Astrocyte of the cerebellum (primary cell): ENCODE measurements around the gene PLAAT1.
A peak's percentile ranks its signal among the peaks of the same experiment; 100 is the strongest.

Experiments used
- DNase-seq: peaks from one replicate; pipeline ENCODE4 v3.0.0-alpha.2; 2011; ENCODE audit warnings: low read depth
- H3K4me3 ChIP-seq: 2 replicates; pipeline ENCODE4 v1.5.1; 2011; ENCODE audit warnings: mild to moderate bottlenecking, low read depth, low read length, moderate library complexity
- in situ Hi-C: cut with HindIII; loops from 2 replicates; pipeline ENCODE4 v1.10.0; 2017; ENCODE audit warnings: low sequenced_read_pairs
- TF ChIP-seq, protein P1 (sequence below): IDR thresholded peaks from 2 replicates; pipeline ENCODE4 v1.5.1; 2012; ENCODE audit warnings: low read length, low read depth, moderate library complexity, mild to moderate bottlenecking; ENCODE audit errors: missing control alignments

The PLAAT1 gene

DNA sequence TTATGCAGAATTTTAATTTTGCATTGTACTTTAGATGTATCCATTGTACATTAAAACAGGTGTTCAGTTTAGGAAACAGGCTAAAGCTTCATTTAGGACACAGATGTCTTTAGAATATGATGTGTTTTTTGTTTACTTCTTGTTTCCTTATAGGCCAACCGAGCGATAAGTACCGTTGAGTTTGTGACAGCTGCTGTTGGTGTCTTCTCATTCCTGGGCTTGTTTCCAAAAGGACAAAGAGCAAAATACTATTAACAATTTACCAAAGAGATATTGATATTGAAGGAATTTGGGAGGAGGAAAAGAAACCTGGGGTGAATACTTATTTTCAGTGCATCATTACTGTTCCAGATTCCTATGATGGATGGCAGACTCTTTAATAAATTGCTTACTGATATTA lies 29.4 kb downstream of the PLAAT1 start:
- H3K4me3 ChIP-seq = no peak overlapping the region
- in situ Hi-C loops = loop anchor here (5.0 kb wide), 1 partner anchor 78 kb away; no protein-coding TSS in a partner anchor
- TF ChIP-seq, protein P1, sequence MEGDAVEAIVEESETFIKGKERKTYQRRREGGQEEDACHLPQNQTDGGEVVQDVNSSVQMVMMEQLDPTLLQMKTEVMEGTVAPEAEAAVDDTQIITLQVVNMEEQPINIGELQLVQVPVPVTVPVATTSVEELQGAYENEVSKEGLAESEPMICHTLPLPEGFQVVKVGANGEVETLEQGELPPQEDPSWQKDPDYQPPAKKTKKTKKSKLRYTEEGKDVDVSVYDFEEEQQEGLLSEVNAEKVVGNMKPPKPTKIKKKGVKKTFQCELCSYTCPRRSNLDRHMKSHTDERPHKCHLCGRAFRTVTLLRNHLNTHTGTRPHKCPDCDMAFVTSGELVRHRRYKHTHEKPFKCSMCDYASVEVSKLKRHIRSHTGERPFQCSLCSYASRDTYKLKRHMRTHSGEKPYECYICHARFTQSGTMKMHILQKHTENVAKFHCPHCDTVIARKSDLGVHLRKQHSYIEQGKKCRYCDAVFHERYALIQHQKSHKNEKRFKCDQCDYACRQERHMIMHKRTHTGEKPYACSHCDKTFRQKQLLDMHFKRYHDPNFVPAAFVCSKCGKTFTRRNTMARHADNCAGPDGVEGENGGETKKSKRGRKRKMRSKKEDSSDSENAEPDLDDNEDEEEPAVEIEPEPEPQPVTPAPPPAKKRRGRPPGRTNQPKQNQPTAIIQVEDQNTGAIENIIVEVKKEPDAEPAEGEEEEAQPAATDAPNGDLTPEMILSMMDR = no peak
- DNase-seq = no peak

DNA sequence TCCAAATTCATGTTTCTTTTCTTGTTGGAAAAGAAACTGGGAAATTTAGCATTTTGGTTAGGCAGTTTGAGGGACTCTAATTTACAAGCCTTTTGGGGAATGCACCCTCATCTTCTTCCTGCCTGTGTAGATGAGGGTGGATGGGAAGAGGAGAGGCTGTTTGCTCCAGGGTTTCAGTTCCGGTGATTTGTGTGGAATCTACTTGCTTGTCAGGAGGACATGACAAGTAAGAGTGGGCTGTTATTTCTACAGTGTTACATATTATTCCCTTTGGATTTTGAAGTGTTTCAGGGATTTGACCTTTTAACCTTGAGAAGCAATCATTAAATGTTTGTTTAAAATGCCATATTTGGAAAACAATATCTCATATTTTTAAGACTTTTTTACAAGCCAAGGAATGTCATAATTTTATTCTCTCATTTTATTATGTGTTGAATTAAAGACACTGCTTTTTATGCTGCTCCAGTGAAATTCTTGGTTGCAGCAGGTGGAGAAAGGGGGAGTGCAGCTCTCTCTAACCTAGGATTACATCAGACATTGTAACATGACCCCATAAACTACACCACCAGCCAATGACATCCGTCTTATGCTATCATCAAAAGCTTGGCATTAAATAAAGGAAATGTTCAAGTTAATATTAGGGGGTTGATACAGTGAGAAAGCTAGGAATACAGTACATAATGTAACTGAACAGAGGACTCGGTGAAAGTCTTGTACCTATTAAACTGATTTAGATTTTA lies 30.2 kb downstream of the PLAAT1 start:
- TF ChIP-seq, protein P1 = no peak
- DNase-seq = no peak
- in situ Hi-C loops = loop anchor here (5.0 kb wide), 1 partner anchor 79 kb away; no protein-coding TSS in a partner anchor
- no peak overlapping the region for H3K4me3 ChIP-seq

DNA sequence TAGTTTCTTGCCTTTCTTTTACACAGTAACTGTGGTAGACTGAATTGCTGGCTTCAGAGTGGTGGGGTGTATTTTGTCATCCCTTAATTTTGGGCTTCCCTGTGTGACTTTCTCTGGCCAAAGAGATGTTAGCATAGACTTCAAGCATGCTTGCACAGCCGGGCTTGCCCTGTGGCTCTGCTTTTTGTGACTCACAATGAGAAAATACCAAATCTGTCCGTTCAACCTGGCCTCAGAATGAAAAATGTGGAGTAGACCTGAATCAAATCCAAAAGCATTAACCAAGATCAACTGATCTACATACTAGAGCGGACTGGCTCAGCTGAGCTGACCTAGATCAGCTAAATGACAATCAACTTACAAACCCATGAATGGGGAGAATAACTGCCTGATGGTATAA lies 51.4 kb downstream of the PLAAT1 start:
- in situ Hi-C loops = no loop called here
- H3K4me3 ChIP-seq = no peak overlapping the region
- TF ChIP-seq, protein P1 = no peak
- DNase-seq = peak; percentile 12

DNA sequence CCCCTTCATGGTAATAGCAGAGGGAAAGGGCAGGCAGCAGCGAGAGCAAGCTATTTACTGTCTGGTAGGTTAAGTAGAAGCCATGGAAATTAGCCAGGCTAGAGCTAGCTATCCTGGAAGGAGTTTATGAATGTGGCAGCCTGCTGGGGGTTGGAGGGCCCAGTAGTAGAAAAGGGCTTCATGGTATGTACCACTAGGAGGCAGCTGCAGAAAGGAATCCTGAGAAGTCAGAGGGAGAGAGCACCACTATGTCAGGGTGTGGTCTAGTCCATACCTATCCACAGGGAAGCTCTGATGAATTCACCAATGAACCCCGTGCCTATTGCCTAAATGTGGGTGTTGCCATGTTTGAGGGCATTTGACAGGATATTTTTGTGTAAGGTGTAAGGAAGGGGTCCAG lies 55.0 kb downstream of the PLAAT1 start:
- no peak overlapping the region for H3K4me3 ChIP-seq
- DNase-seq = no peak
- in situ Hi-C loops = no loop called here
- TF ChIP-seq, protein P1 = no peak

DNA sequence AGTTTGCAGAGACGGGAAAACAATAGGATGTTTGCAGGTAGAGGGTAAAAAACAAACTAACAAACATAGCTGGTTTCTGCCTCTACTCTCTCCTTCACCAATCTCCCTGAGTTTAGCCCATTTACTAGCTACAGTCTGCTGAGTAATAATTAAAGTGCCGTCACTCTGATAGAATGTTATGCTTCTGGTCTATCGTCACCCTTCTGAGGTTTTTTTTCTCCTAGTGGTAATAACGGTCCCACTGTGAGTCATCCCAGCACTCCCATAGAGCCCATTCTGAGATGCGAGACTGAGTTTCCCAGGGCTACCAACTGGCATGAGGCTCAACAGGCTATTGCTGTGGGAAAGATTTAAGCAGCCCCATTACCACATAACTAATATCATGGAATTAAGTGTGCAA lies 56.4 kb downstream of the PLAAT1 start:
- in situ Hi-C loops = no loop called here
- TF ChIP-seq, protein P1 = no peak
- peak; percentile 22 for DNase-seq
- no peak overlapping the region for H3K4me3 ChIP-seq

DNA sequence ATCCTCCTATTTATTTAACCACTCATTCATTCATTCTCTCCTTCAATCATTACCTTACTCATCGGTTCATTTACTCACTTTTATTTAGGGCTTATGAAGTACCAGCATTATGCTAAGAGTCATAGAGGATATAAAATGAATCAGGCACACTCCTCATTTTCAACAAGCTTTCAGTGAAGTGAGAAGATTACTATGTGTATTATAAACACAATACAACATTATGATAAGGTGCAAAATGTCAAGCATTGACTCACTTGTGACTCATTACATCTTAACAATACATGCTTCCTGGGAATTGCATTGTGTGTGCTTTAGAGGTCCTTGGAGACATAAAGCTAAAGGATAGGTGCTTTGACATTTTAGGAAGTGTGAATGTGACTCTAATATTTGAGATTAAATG lies 60.4 kb downstream of the PLAAT1 start:
- TF ChIP-seq, protein P1 = no peak
- no peak for DNase-seq
- no peak overlapping the region for H3K4me3 ChIP-seq
- in situ Hi-C loops = no loop called here
